Ovary (tissue), 3 donors: ENCODE results near the gene RHOB.

Experiments used
- CTCF ChIP-seq, 3 donors: fragments of 450-650 bp in 2 of 3; fragments of 200-600 bp in 1 of 3; IDR thresholded peaks; one replicate each; pipeline versions ENCODE4 v1.5.1 to v1.8.0; 2016 to 2022; ENCODE audit warnings: antibody characterized with exemption in 3 of 3, mild to moderate bottlenecking in 1 of 3
- EP300 ChIP-seq: sonication (generic); formaldehyde crosslinking; IDR thresholded peaks from one replicate; pipeline ENCODE4 v1.6.1; 2017; ENCODE audit warnings: antibody characterized with exemption
- POLR2A ChIP-seq: fragments of 450-650 bp; IDR thresholded peaks from one replicate; pipeline ENCODE4 v1.6.1; 2017; ENCODE audit warnings: antibody characterized with exemption, mild to moderate bottlenecking, moderate library complexity
- donor health status: DM: no; HTN: no; CAD: no.

GRCh38 chr2:20414806-20415205 lies 32.1 kb upstream of the RHOB start:
- no peak for TF ChIP-seq CTCF (IDR thresholded peaks at IDR 0.05)
- no peak for TF ChIP-seq POLR2A
- no peak for TF ChIP-seq EP300
